Natural killer cell (primary cell): ENCODE results near the gene WNK2. TPM values are rescaled to one million over a fixed set of nuclear protein-coding genes. Genes with fewer than 3 reads are reported as not detected.

Experiments used
- ATAC-seq, 3 donors: fragments of 150-1000 bp in 2 of 3; fragments of 200-7000 bp in 1 of 3; cut with Tn5 transposase; 1 replicate in 1 of 3; 2 replicates in 2 of 3; pipeline ENCODE4 v1.10.0; 2021; ENCODE audit warnings: mild to moderate bottlenecking in 2 of 3, moderate library complexity in 2 of 3
- DNase-seq, 2 donors: peaks; one replicate each; pipeline versions ENCODE4 v3.0.0 to v3.0.0-alpha.2; 2013 to 2021; ENCODE audit warnings: mixed read lengths in 1 of 2
- H3K27ac ChIP-seq: one replicate; pipeline ENCODE4 v1.5.1; 2013; ENCODE audit warnings: mild to moderate bottlenecking, low read length
- H3K27me3 ChIP-seq: one replicate; pipeline ENCODE4 v1.6.1; 2013; ENCODE audit warnings: low read length; ENCODE audit not compliant: control insufficient read depth, insufficient read depth
- H3K36me3 ChIP-seq: one replicate; pipeline ENCODE4 v1.6.1; 2013; ENCODE audit warnings: low read length; ENCODE audit not compliant: control insufficient read depth, insufficient read depth
- H3K4me1 ChIP-seq: one replicate; pipeline ENCODE4 v1.6.1; 2013; ENCODE audit warnings: low read length; ENCODE audit not compliant: control insufficient read depth, insufficient read depth
- H3K4me3 ChIP-seq: one replicate; pipeline ENCODE4 v1.5.1; 2013; ENCODE audit warnings: low read length
- H3K9me3 ChIP-seq: one replicate; pipeline ENCODE4 v1.6.1; 2013; ENCODE audit warnings: low read length; ENCODE audit not compliant: control insufficient read depth, insufficient read depth
- H3K27ac Mint-ChIP-seq, 2 donors: one replicate each; pipeline ENCODE4 v1.8.0; 2022; ENCODE audit warnings: mild to moderate bottlenecking in 2 of 2, mixed read lengths in 2 of 2, moderate library complexity in 1 of 2
- H3K27me3 Mint-ChIP-seq, 2 donors: one replicate each; pipeline ENCODE4 v1.8.0; 2022; ENCODE audit warnings: low read depth in 2 of 2, mixed read lengths in 2 of 2
- H3K36me3 Mint-ChIP-seq: one replicate; pipeline ENCODE4 v1.8.0; 2022; ENCODE audit warnings: mixed read lengths
- H3K4me1 Mint-ChIP-seq, 2 donors: one replicate each; pipeline ENCODE4 v1.8.0; 2022; ENCODE audit warnings: mixed read lengths in 2 of 2
- H3K4me3 Mint-ChIP-seq: one replicate; pipeline ENCODE4 v1.8.0; 2022; ENCODE audit warnings: mild to moderate bottlenecking, moderate library complexity, mixed read lengths
- H3K9me3 Mint-ChIP-seq, 2 donors: one replicate each; pipeline ENCODE4 v1.8.0; 2022; ENCODE audit warnings: mixed read lengths in 2 of 2
- WGBS: methylation state at CpG from one replicate; pipeline ENCODE4 v1.1.7; 2013; ENCODE audit warnings: missing lambda C conversion rate; ENCODE audit not compliant: insufficient coverage; 5-methylcytosine and 5-hydroxymethylcytosine counted together
- intact Hi-C: fragments of 100-400 bp; cut with micrococcal nuclease; formaldehyde crosslinking; loops from one replicate; pipeline ENCODE4 v1.14.2; 2022
- total RNA-seq, 4 donors: library from RNA; stranded (reverse); fragments of 120-200 nt in 1 of 4; gene quantifications; one replicate each; pipeline versions ENCODE4 v1.2.3 to v1.2.4, GENCODE V29; 2013 to 2022
- TF ChIP-seq, protein P1 (sequence below): fragments of 200-600 bp; IDR thresholded peaks from one replicate; pipeline ENCODE4 v1.8.0; 2022; ENCODE audit warnings: antibody characterized with exemption

WNK2 gene
- total RNA-seq, 3 donors from 2014 or later (not counting 1 experiment from before 2014, with no cell fraction given): 0.25 TPM; not detected in 2

GRCh38 chr9:93187047-93187446 is 3.1 kb downstream of the WNK2 start:
- Mint-ChIP-seq H3K9me3 (no peaks in the 10 kb centered on the region), H3K27me3 (peaks cover 32 to 52% of the 10 kb centered on the region in 2 donors), H3K4me1 (no peaks in the 10 kb centered on the region), H3K4me3 (no peak overlapping the region), H3K36me3 (no peaks in the 10 kb centered on the region), H3K27ac (no peak overlapping the region)
- no peak overlapping the region for H3K27ac ChIP-seq
- no peak overlapping the region for H3K4me3 ChIP-seq
- H3K36me3 ChIP-seq: no peaks in the 10 kb centered on the region
- ATAC-seq: no peak
- peaks cover 16% of the 10 kb centered on the region for H3K27me3 ChIP-seq
- intact Hi-C loops: no loop called here
- H3K9me3 ChIP-seq: no peaks in the 10 kb centered on the region
- 73% methylated on average over 9 of the region's 9 CpGs for WGBS
- TF ChIP-seq, protein P1, sequence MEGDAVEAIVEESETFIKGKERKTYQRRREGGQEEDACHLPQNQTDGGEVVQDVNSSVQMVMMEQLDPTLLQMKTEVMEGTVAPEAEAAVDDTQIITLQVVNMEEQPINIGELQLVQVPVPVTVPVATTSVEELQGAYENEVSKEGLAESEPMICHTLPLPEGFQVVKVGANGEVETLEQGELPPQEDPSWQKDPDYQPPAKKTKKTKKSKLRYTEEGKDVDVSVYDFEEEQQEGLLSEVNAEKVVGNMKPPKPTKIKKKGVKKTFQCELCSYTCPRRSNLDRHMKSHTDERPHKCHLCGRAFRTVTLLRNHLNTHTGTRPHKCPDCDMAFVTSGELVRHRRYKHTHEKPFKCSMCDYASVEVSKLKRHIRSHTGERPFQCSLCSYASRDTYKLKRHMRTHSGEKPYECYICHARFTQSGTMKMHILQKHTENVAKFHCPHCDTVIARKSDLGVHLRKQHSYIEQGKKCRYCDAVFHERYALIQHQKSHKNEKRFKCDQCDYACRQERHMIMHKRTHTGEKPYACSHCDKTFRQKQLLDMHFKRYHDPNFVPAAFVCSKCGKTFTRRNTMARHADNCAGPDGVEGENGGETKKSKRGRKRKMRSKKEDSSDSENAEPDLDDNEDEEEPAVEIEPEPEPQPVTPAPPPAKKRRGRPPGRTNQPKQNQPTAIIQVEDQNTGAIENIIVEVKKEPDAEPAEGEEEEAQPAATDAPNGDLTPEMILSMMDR: no peak
- peaks cover 10% of the 10 kb centered on the region for H3K4me1 ChIP-seq
- no peak for DNase-seq

GRCh38 chr9:93187574-93187973 is 3.6 kb downstream of the WNK2 start:
- no peak for DNase-seq
- H3K36me3 Mint-ChIP-seq: no peaks in the 10 kb centered on the region
- no peak overlapping the region for H3K27ac Mint-ChIP-seq
- H3K4me3 Mint-ChIP-seq: no peak overlapping the region
- no peak for ATAC-seq
- H3K27ac ChIP-seq: no peak overlapping the region
- H3K4me1 ChIP-seq: peaks cover 10% of the 10 kb centered on the region
- no peaks in the 10 kb centered on the region for H3K36me3 ChIP-seq
- 85% methylated on average over 5 of the region's 5 CpGs for WGBS
- H3K27me3 Mint-ChIP-seq: peaks cover 32 to 51% of the 10 kb centered on the region in 2 donors
- intact Hi-C loops: no loop called here
- no peak overlapping the region for H3K4me3 ChIP-seq
- H3K9me3 Mint-ChIP-seq: no peaks in the 10 kb centered on the region
- no peaks in the 10 kb centered on the region for H3K4me1 Mint-ChIP-seq
- H3K27me3 ChIP-seq: peaks cover 13% of the 10 kb centered on the region
- no peaks in the 10 kb centered on the region for H3K9me3 ChIP-seq
- TF ChIP-seq, protein P1: no peak

- Histone ChIP-seq H3K4me3 (no peak overlapping the region), H3K4me1 (peaks cover 5% of the 10 kb centered on the region), H3K36me3 (no peaks in the 10 kb centered on the region), H3K27ac (no peak overlapping the region), H3K27me3 (peaks cover 4% of the 10 kb centered on the region), H3K9me3 (no peaks in the 10 kb centered on the region)
- Mint-ChIP-seq H3K27ac (no peak overlapping the region), H3K36me3 (no peaks in the 10 kb centered on the region), H3K9me3 (no peaks in the 10 kb centered on the region), H3K27me3 (peaks cover 26 to 42% of the 10 kb centered on the region in 2 donors), H3K4me3 (no peak overlapping the region), H3K4me1 (no peaks in the 10 kb centered on the region)
- WGBS: 83% methylated on average over 14 of the region's 14 CpGs
- intact Hi-C loops: no loop called here
- ATAC-seq (no peak), DNase-seq (no peak)
- TF ChIP-seq, protein P1: no peak
Observed at GRCh38 chr9:93188426-93189368, 4.8 kb downstream of the WNK2 start.
